Astrocyte (in vitro differentiated cells and primary cell): ENCODE measurements around the gene KLF9.

Experiments
- EZH2 ChIP-seq: IDR thresholded peaks from 2 replicates; pipeline ENCODE4 v1.6.1; 2012; ENCODE audit warnings: mild to moderate bottlenecking, low read length, inconsistent platforms; ENCODE audit not compliant: insufficient read depth
- TF ChIP-seq, protein P1 (sequence below): IDR thresholded peaks from 2 replicates; pipeline ENCODE4 v1.5.1; 2011; ENCODE audit warnings: low read depth, mild to moderate bottlenecking, inconsistent platforms, low read length, moderate library complexity; ENCODE audit not compliant: insufficient read depth

DNA sequence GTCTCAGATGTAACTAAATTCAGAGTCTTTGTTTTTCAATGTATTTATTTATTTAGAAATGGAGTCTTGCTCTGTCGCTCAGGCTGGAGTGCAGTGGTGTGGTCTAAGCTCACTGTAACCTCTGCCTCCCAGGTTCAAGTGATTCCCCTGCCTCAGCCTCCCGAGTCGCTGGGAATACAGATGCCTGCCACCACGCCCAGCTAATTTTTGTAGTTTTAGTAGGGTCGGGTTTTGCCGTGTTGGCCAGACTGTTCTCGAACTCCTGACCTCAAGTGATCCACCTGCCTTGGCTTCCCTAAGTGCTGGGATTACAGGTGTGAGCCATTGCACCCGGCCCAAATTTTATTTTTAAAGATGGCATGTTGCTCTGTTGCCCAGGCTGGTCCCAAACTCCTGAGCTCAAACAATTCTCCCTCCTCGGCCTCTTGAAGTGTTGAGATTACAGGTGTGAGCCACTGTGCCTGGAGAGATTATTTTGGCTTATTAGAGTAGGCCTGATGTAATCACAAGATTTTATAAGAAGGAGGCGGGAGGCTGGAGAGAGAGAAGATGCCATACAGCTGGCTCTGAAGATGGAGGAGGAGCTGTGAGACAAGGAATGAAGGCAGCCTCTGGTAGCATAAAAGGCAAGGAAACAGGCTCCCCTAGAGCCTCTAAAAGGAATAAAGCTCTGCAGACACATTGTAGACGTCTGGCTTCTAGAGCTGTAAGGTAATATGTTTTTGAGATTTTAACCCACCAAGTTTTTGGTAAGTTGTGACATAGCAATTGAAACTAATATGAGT is 12.9 kb upstream of the KLF9 start:
- TF ChIP-seq, protein P1, sequence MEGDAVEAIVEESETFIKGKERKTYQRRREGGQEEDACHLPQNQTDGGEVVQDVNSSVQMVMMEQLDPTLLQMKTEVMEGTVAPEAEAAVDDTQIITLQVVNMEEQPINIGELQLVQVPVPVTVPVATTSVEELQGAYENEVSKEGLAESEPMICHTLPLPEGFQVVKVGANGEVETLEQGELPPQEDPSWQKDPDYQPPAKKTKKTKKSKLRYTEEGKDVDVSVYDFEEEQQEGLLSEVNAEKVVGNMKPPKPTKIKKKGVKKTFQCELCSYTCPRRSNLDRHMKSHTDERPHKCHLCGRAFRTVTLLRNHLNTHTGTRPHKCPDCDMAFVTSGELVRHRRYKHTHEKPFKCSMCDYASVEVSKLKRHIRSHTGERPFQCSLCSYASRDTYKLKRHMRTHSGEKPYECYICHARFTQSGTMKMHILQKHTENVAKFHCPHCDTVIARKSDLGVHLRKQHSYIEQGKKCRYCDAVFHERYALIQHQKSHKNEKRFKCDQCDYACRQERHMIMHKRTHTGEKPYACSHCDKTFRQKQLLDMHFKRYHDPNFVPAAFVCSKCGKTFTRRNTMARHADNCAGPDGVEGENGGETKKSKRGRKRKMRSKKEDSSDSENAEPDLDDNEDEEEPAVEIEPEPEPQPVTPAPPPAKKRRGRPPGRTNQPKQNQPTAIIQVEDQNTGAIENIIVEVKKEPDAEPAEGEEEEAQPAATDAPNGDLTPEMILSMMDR = no peak
- no peak for TF ChIP-seq EZH2
